Breast epithelium (tissue), 4 donors: ENCODE results near the gene LAMA1. TPM values are rescaled to one million over a fixed set of nuclear protein-coding genes. Genes with fewer than 3 reads are reported as not detected.

Experiments used
- DNase-seq, 2 donors: peaks; one replicate each; pipeline ENCODE4 v3.0.0-alpha.2; 2019; ENCODE audit warnings: low spot score in 2 of 2
- H3K27ac ChIP-seq, 2 donors: fragments of 200-600 bp; sonication (generic) in 1 of 2; one replicate each; pipeline ENCODE4 v1.5.1; 2016 to 2019; ENCODE audit warnings: mild to moderate bottlenecking in 1 of 2
- H3K27me3 ChIP-seq, 2 donors: fragments of 200-600 bp; sonication (generic) in 1 of 2; one replicate each; pipeline versions ENCODE4 v1.5.1 to v1.6.0; 2017 to 2019; ENCODE audit warnings: control low read depth in 1 of 2, mild to moderate bottlenecking in 1 of 2
- H3K36me3 ChIP-seq: fragments of 200-600 bp; one replicate; pipeline ENCODE4 v1.5.1; 2019
- H3K4me1 ChIP-seq, 2 donors: fragments of 200-600 bp; sonication (generic); one replicate each; pipeline ENCODE4 v1.5.1; 2016 to 2019; ENCODE audit warnings: control low read depth in 1 of 2
- H3K4me3 ChIP-seq, 3 donors: fragments of 200-600 bp; sonication (generic); 1 replicate in 2 of 3; 2 replicates in 1 of 3; pipeline ENCODE4 v1.5.1; 2016 to 2019; ENCODE audit warnings: mild to moderate bottlenecking in 3 of 3, moderate library complexity in 2 of 3
- H3K9me3 ChIP-seq, 2 donors: fragments of 200-600 bp; sonication (generic) in 1 of 2; one replicate each; pipeline ENCODE4 v1.5.1; 2016 to 2019; ENCODE audit warnings: control low read depth in 1 of 2
- CTCF ChIP-seq, 3 donors: fragments of 450-650 bp; IDR thresholded peaks; one replicate each; pipeline ENCODE4 v1.5.1; 2016 to 2017; ENCODE audit warnings: antibody characterized with exemption in 3 of 3, mild to moderate bottlenecking in 3 of 3, moderate library complexity in 3 of 3
- POLR2A ChIP-seq: fragments of 450-650 bp; IDR thresholded peaks from one replicate; pipeline ENCODE4 v1.6.1; 2016; ENCODE audit warnings: antibody characterized with exemption, mild to moderate bottlenecking, moderate library complexity
- POLR2AphosphoS5 ChIP-seq, 3 donors: sonication (generic); formaldehyde crosslinking; IDR thresholded peaks; one replicate each; pipeline ENCODE4 v1.6.1; 2017; ENCODE audit warnings: antibody characterized with exemption in 3 of 3
- intact Hi-C: fragments of 100-400 bp; cut with DNase I; formaldehyde crosslinking; loops from one replicate; pipeline ENCODE4 v1.15.1; 2023; ENCODE audit warnings: low total_unique reads
- total RNA-seq, 3 donors: library from RNA; depleted of rRNA; stranded (reverse); fragments of >200 nt; gene quantifications; one replicate each; pipeline ENCODE4 v1.1.0, GENCODE V29; 2016

LAMA1 gene
- total RNA-seq, 3 donors from 2014 or later, result 0.48 to 14.7 (median 10.2) TPM

GRCh38 chr18:6929370-6930102 is 188.1 kb downstream of the LAMA1 start:
- Histone ChIP-seq H3K36me3 (no peaks in the 10 kb centered on the region), H3K4me1 (no peaks in the 10 kb centered on the region), H3K27me3 (no peaks in the 10 kb centered on the region), H3K9me3 (no peaks in the 10 kb centered on the region), H3K27ac (no peak overlapping the region), H3K4me3 (no peak overlapping the region)
- intact Hi-C loops, result no loop called here
- no peak for DNase-seq
- TF ChIP-seq POLR2A (no peak), CTCF (IDR thresholded peaks at IDR 0.05) (no peak), POLR2AphosphoS5 (IDR thresholded peaks at IDR 0.05) (no peak)

GRCh38 chr18:6928359-6928758 is 189.2 kb downstream of the LAMA1 start:
- no peak for DNase-seq
- no peaks in the 10 kb centered on the region for H3K9me3 ChIP-seq
- no peaks in the 10 kb centered on the region for H3K4me1 ChIP-seq
- no peaks in the 10 kb centered on the region for H3K27me3 ChIP-seq
- no peak overlapping the region for H3K4me3 ChIP-seq
- H3K36me3 ChIP-seq, result no peaks in the 10 kb centered on the region
- intact Hi-C loops, result no loop called here
- no peak for TF ChIP-seq POLR2A
- no peak for TF ChIP-seq POLR2AphosphoS5 (IDR thresholded peaks at IDR 0.05)
- TF ChIP-seq CTCF (IDR thresholded peaks at IDR 0.05), result no peak
- H3K27ac ChIP-seq, result no peak overlapping the region

GRCh38 chr18:6927153-6927552 is 190.4 kb downstream of the LAMA1 start:
- Histone ChIP-seq H3K9me3 (no peaks in the 10 kb centered on the region), H3K36me3 (no peaks in the 10 kb centered on the region), H3K27me3 (no peaks in the 10 kb centered on the region), H3K4me3 (no peak overlapping the region), H3K4me1 (no peaks in the 10 kb centered on the region), H3K27ac (no peak overlapping the region)
- DNase-seq, result no peak
- intact Hi-C loops, result no loop called here
- TF ChIP-seq CTCF (IDR thresholded peaks at IDR 0.05) (no peak), POLR2A (no peak), POLR2AphosphoS5 (IDR thresholded peaks at IDR 0.05) (no peak)

- Histone ChIP-seq H3K9me3 (no peaks in the 10 kb centered on the region), H3K4me3 (no peak overlapping the region), H3K27me3 (no peaks in the 10 kb centered on the region), H3K4me1 (no peaks in the 10 kb centered on the region), H3K27ac (no peak overlapping the region), H3K36me3 (no peaks in the 10 kb centered on the region)
- intact Hi-C loops, result no loop called here
- TF ChIP-seq CTCF (IDR thresholded peaks at IDR 0.05), result no peak
- TF ChIP-seq POLR2AphosphoS5 (IDR thresholded peaks at IDR 0.05), result no peak
- no peak for TF ChIP-seq POLR2A
- no peak for DNase-seq
These were observed 194.4 kb downstream of the LAMA1 start for GRCh38 chr18:6923220-6923619.

- Histone ChIP-seq H3K27ac (no peak overlapping the region), H3K36me3 (no peaks in the 10 kb centered on the region), H3K9me3 (no peaks in the 10 kb centered on the region), H3K27me3 (no peaks in the 10 kb centered on the region), H3K4me3 (no peak overlapping the region), H3K4me1 (no peaks in the 10 kb centered on the region)
- intact Hi-C loops, result no loop called here
- no peak for DNase-seq
- TF ChIP-seq POLR2AphosphoS5 (IDR thresholded peaks at IDR 0.05) (no peak), POLR2A (no peak), CTCF (IDR thresholded peaks at IDR 0.05) (no peak)
These were observed 196.0 kb downstream of the LAMA1 start for GRCh38 chr18:6921571-6921970.
